A673 (cell line): Measurements from ENCODE around the gene LRGUK.

ENCODE experiments used
- EZH2 ChIP-seq: fragments of 200-600 bp; sonication (generic); IDR thresholded peaks from 2 replicates; pipeline ENCODE4 v1.6.1; 2017; ENCODE audit warnings: borderline replicate concordance, low read depth, mild to moderate bottlenecking, mixed read lengths, antibody characterized with exemption, low read length; ENCODE audit not compliant: poor library complexity, severe bottlenecking
- TF ChIP-seq, protein P1 (sequence below): fragments of 300-800, 200-600 bp; sonication (generic); conservative IDR thresholded peaks from 2 replicates; pipeline ENCODE4 v1.5.1; 2017; ENCODE audit warnings: low read depth, mild to moderate bottlenecking, antibody characterized with exemption, low read length, moderate library complexity, mixed read lengths

DNA sequence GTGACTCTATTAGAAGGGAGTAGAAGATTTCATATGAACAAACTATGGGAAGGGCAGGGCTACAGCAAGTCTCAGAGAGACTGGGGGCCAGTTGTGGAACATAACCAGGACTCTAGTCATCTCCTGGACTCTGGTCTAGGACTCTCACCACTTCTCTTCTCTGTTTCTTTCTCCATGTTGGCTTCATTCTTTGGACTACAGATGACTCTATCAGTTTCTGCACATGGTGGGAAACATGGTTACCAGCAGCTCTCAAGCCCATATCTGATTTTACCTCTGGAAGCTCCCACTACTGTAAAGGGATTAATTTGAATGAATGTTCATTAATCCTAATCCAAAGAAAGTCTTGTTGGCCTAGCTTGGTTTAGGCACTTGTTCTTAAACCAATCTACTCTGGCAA, 84.7 kb downstream of the LRGUK start:
- TF ChIP-seq, protein P1, sequence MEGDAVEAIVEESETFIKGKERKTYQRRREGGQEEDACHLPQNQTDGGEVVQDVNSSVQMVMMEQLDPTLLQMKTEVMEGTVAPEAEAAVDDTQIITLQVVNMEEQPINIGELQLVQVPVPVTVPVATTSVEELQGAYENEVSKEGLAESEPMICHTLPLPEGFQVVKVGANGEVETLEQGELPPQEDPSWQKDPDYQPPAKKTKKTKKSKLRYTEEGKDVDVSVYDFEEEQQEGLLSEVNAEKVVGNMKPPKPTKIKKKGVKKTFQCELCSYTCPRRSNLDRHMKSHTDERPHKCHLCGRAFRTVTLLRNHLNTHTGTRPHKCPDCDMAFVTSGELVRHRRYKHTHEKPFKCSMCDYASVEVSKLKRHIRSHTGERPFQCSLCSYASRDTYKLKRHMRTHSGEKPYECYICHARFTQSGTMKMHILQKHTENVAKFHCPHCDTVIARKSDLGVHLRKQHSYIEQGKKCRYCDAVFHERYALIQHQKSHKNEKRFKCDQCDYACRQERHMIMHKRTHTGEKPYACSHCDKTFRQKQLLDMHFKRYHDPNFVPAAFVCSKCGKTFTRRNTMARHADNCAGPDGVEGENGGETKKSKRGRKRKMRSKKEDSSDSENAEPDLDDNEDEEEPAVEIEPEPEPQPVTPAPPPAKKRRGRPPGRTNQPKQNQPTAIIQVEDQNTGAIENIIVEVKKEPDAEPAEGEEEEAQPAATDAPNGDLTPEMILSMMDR: no peak
- no peak for TF ChIP-seq EZH2
